BLaER1 treated with 17β-estradiol and CSF1 and Interleukin-3, amounts not matched to agents 10 nM and 100 nM (cell line): ENCODE data around the gene SLC1A1.

ENCODE experiments used
- H3K27ac ChIP-seq, 11 experiments: shearing (Covaris generic); formaldehyde crosslinking; 2 replicates each; pipeline ENCODE4 v1.8.1; 2022
- H3K27me3 ChIP-seq, 11 experiments: shearing (Covaris generic); formaldehyde crosslinking; 2 replicates each; pipeline ENCODE4 v1.8.1; 2022
- H3K36me3 ChIP-seq, 11 experiments: shearing (Covaris generic); formaldehyde crosslinking; 2 replicates each; pipeline ENCODE4 v1.8.1; 2022
- H3K4me1 ChIP-seq, 10 experiments: shearing (Covaris generic); formaldehyde crosslinking; 2 replicates each; pipeline ENCODE4 v1.8.1; 2022
- H3K4me2 ChIP-seq, 11 experiments: shearing (Covaris generic); formaldehyde crosslinking; 2 replicates each; pipeline ENCODE4 v1.8.1; 2022
- H3K4me3 ChIP-seq, 10 experiments: shearing (Covaris generic); formaldehyde crosslinking; 2 replicates each; pipeline ENCODE4 v1.8.1; 2022
- H3K9ac ChIP-seq, 11 experiments: shearing (Covaris generic); formaldehyde crosslinking; 2 replicates each; pipeline ENCODE4 v1.8.1; 2022
- H3K9me3 ChIP-seq, 11 experiments: shearing (Covaris generic); formaldehyde crosslinking; replicated peaks in 1 of 11; 2 replicates each; pipeline ENCODE4 v1.8.1; 2022
- H4K20me1 ChIP-seq, 11 experiments: shearing (Covaris generic); formaldehyde crosslinking; 2 replicates each; pipeline ENCODE4 v1.8.1; 2022
- Cebpa-rat ChIP-seq, 11 experiments: shearing (Covaris generic); IDR thresholded peaks; 2 replicates each; pipeline ENCODE4 v1.8.1; 2022

SLC1A1 gene

DNA sequence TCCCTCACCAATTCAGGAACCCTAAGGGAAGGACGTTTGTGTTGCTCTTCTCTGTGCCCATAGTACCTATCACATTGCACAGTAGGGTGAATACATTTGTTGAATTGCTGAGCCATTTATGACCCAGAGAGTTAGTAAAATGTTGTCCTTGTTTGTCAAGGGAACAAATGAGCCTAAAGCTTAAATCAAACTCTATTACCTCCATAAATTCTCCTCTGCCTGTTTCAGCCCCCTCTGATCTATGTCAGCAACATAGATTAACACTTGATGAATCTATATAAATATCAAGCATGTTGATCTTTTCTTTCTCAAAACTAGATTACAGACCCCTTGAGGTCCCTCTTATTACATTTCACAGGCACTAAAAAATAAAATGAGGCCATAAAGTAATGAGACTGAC is 7.1 kb downstream of the SLC1A1 start:
- Histone ChIP-seq H3K36me3 (no peaks in the 10 kb centered on the region), H3K9ac (no peak overlapping the region), H3K4me1 (peaks cover 0 to 7% (median 0%) of the 10 kb centered on the region in 10 experiments; a peak in 1 of 20 replicates), H3K27me3 (no peaks in the 10 kb centered on the region), H3K4me2 (no peak overlapping the region), H4K20me1 (no peaks in the 10 kb centered on the region; a peak in 1 of 22 replicates), H3K4me3 (no peak overlapping the region), H3K27ac (no peak overlapping the region), H3K9me3 (no peaks in the 10 kb centered on the region)
- no peak for TF ChIP-seq Cebpa-rat (IDR thresholded peaks at IDR 0.05)

DNA sequence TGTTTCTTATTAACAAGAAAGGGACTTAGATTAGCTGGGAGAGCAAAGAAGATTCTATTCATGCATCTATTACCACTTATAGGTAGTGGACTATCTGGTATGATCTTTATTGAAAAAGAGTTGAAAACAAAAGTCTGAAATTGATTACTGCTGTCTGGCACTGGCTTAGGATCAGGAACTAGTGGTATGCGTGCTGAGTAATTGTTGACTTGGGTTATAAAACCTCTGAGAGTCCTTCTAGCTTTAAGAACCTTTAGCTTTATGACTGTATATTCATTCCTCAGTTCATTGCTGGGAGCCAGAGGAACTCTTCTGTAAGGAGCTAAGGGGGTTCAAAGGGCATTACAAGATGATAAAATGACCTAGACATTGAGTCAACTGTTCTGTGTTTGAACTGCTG is 7.6 kb downstream of the SLC1A1 start:
- H3K36me3 ChIP-seq = no peaks in the 10 kb centered on the region
- no peaks in the 10 kb centered on the region for H3K9me3 ChIP-seq
- no peak overlapping the region for H3K4me3 ChIP-seq
- H4K20me1 ChIP-seq = no peaks in the 10 kb centered on the region; a peak in 1 of 22 replicates
- H3K27me3 ChIP-seq = no peaks in the 10 kb centered on the region
- no peak overlapping the region for H3K9ac ChIP-seq
- peaks cover 0 to 7% (median 0%) of the 10 kb centered on the region in 10 experiments; a peak in 1 of 20 replicates for H3K4me1 ChIP-seq
- H3K27ac ChIP-seq = no peak overlapping the region
- H3K4me2 ChIP-seq = no peak overlapping the region
- TF ChIP-seq Cebpa-rat (IDR thresholded peaks at IDR 0.05) = no peak

- H3K4me3 ChIP-seq = no peak overlapping the region
- H3K9me3 ChIP-seq = no peaks in the 10 kb centered on the region
- no peaks in the 10 kb centered on the region for H3K36me3 ChIP-seq
- H3K4me1 ChIP-seq = no peaks in the 10 kb centered on the region
- H4K20me1 ChIP-seq = no peaks in the 10 kb centered on the region; a peak in 1 of 22 replicates
- H3K9ac ChIP-seq = no peak overlapping the region
- no peaks in the 10 kb centered on the region for H3K27me3 ChIP-seq
- TF ChIP-seq Cebpa-rat (IDR thresholded peaks at IDR 0.05) = no peak
- no peak overlapping the region for H3K4me2 ChIP-seq
- H3K27ac ChIP-seq = no peak overlapping the region
These were observed 9.6 kb downstream of the SLC1A1 start for GRCh38 chr9:4499917-4500316.

GRCh38 chr9:4501147-4501507 is 10.9 kb downstream of the SLC1A1 start:
- Histone ChIP-seq H3K4me2 (no peak overlapping the region), H4K20me1 (no peaks in the 10 kb centered on the region; a peak in 1 of 22 replicates), H3K36me3 (no peaks in the 10 kb centered on the region), H3K4me3 (no peak overlapping the region), H3K9me3 (no peaks in the 10 kb centered on the region), H3K27me3 (no peaks in the 10 kb centered on the region), H3K9ac (no peak overlapping the region), H3K4me1 (no peaks in the 10 kb centered on the region), H3K27ac (no peak overlapping the region)
- no peak for TF ChIP-seq Cebpa-rat (IDR thresholded peaks at IDR 0.05)

- Histone ChIP-seq H3K9ac (no peak overlapping the region), H3K27me3 (no peaks in the 10 kb centered on the region), H3K4me3 (no peak overlapping the region), H3K27ac (no peak overlapping the region), H3K36me3 (no peaks in the 10 kb centered on the region), H3K4me1 (no peaks in the 10 kb centered on the region), H4K20me1 (no peaks in the 10 kb centered on the region; a peak in 1 of 22 replicates), H3K4me2 (no peak overlapping the region), H3K9me3 (no peaks in the 10 kb centered on the region)
- no peak for TF ChIP-seq Cebpa-rat (IDR thresholded peaks at IDR 0.05)
These were observed 12.2 kb downstream of the SLC1A1 start for GRCh38 chr9:4502444-4502843.

DNA sequence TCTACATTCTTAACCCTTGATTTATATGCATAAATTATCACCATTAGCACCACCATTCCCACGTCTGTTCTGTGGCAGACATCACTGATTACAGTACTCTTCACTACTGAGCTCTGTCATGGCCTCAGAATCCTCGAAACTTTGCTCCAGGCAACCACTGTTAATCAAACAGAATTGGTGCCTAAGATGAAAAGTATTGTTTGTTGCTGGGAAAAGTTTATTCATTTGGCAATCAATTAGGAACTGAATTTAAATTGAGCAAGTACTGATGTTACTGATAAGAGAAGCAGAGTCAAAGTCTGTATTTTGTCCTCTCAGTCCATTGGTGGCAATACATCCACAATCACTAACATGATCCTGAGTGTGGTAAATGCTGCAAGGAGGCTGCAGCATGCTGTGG is 12.8 kb downstream of the SLC1A1 start:
- H3K27me3 ChIP-seq = no peaks in the 10 kb centered on the region
- no peak for TF ChIP-seq Cebpa-rat (IDR thresholded peaks at IDR 0.05)
- no peak overlapping the region for H3K4me2 ChIP-seq
- no peak overlapping the region for H3K27ac ChIP-seq
- no peaks in the 10 kb centered on the region for H3K4me1 ChIP-seq
- no peaks in the 10 kb centered on the region for H4K20me1 ChIP-seq
- H3K9ac ChIP-seq = no peak overlapping the region
- no peak overlapping the region for H3K4me3 ChIP-seq
- H3K9me3 ChIP-seq = no peaks in the 10 kb centered on the region
- no peaks in the 10 kb centered on the region for H3K36me3 ChIP-seq

GRCh38 chr9:4504250-4504649 is 14.0 kb downstream of the SLC1A1 start:
- no peak overlapping the region for H3K27ac ChIP-seq
- no peak overlapping the region for H3K9ac ChIP-seq
- no peak overlapping the region for H3K4me3 ChIP-seq
- H3K4me2 ChIP-seq = no peak overlapping the region
- H3K36me3 ChIP-seq = no peaks in the 10 kb centered on the region
- H3K9me3 ChIP-seq = no peaks in the 10 kb centered on the region
- no peak for TF ChIP-seq Cebpa-rat (IDR thresholded peaks at IDR 0.05)
- H3K27me3 ChIP-seq = no peaks in the 10 kb centered on the region
- no peaks in the 10 kb centered on the region for H4K20me1 ChIP-seq
- no peaks in the 10 kb centered on the region for H3K4me1 ChIP-seq

- Histone ChIP-seq H3K9ac (no peak overlapping the region), H3K36me3 (no peaks in the 10 kb centered on the region), H3K4me1 (no peaks in the 10 kb centered on the region), H3K9me3 (no peaks in the 10 kb centered on the region), H3K27ac (no peak overlapping the region), H3K4me2 (no peak overlapping the region), H4K20me1 (no peaks in the 10 kb centered on the region), H3K4me3 (no peak overlapping the region), H3K27me3 (no peaks in the 10 kb centered on the region)
- TF ChIP-seq Cebpa-rat (IDR thresholded peaks at IDR 0.05) = no peak
These were observed 16.2 kb downstream of the SLC1A1 start for GRCh38 chr9:4506490-4506889.

DNA sequence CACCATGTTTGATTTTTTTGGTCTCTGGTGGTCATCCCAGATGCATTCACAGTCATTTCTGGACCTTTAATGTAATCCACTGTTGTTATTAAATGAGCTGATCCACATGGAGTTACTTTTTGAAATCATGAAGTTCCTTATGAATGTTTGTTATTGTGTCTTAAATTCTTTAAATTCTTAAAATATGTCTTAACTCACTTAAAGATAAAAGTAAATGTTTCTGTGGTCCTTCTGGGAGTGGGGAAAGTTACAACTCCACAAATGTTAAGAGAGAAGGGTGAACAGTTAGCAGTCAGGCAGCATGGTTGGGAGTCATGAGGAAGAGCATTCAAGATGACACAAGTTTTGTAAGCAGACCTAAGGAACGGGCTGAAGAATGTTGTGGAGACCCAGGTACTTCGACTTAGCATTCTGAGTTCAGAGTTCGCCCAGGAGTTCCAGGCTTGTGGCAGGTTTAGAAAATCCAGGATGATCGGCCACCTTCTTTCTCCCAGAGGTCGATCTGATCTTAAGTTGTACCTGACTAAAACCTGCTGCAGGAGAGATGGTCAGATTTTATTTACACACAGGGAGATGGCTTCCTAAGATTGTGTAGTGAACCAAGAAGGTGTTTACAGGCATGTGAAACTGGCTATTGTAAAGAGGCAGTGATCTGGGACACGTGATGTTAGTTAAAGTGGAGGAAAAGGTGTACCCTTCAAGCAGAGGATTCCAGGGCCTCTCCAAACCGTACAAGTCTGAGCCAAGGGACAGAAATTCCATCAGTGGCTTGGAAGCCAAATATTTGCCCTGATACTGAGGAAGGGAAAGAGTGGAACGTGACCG is 17.2 kb downstream of the SLC1A1 start:
- no peak for TF ChIP-seq Cebpa-rat (IDR thresholded peaks at IDR 0.05)
- Histone ChIP-seq H3K4me3 (no peak overlapping the region), H3K9ac (no peak overlapping the region), H3K4me1 (no peaks in the 10 kb centered on the region), H3K27ac (no peak overlapping the region), H3K9me3 (no peaks in the 10 kb centered on the region), H3K36me3 (no peaks in the 10 kb centered on the region), H3K4me2 (no peak overlapping the region), H3K27me3 (no peaks in the 10 kb centered on the region), H4K20me1 (no peaks in the 10 kb centered on the region)

- no peaks in the 10 kb centered on the region for H3K27me3 ChIP-seq
- no peaks in the 10 kb centered on the region for H3K9me3 ChIP-seq
- H4K20me1 ChIP-seq = no peaks in the 10 kb centered on the region
- TF ChIP-seq Cebpa-rat (IDR thresholded peaks at IDR 0.05) = no peak
- H3K36me3 ChIP-seq = no peaks in the 10 kb centered on the region
- H3K9ac ChIP-seq = no peak overlapping the region
- no peaks in the 10 kb centered on the region for H3K4me1 ChIP-seq
- H3K27ac ChIP-seq = no peak overlapping the region
- no peak overlapping the region for H3K4me3 ChIP-seq
- H3K4me2 ChIP-seq = no peak overlapping the region
These were observed 18.1 kb downstream of the SLC1A1 start for GRCh38 chr9:4508246-4508906.
